H9 (cell line): Measurements from ENCODE around the gene FCAMR. TPM values are rescaled to one million over a fixed set of nuclear protein-coding genes. Genes with fewer than 3 reads are reported as not detected.

Source experiments
- DNase-seq: peaks from one replicate; pipeline ENCODE4 v3.0.0-alpha.2; 2017
- H2AFZ ChIP-seq: one replicate; pipeline ENCODE4 v1.6.1; 2013; ENCODE audit warnings: mild to moderate bottlenecking, low read length, control low read depth, moderate library complexity
- H2AK5ac ChIP-seq: 2 replicates; pipeline ENCODE4 v1.6.1; 2013; ENCODE audit warnings: low read length, control low read depth, mixed read lengths; ENCODE audit not compliant: insufficient read length
- H2BK120ac ChIP-seq: one replicate; pipeline ENCODE4 v1.6.1; 2013; ENCODE audit warnings: low read depth, mild to moderate bottlenecking, low read length, control low read depth, inconsistent platforms; ENCODE audit not compliant: poor library complexity, severe bottlenecking
- H2BK12ac ChIP-seq: 2 replicates; pipeline ENCODE4 v1.6.1; 2013; ENCODE audit warnings: low read length, control low read depth, mixed read lengths, low read depth; ENCODE audit not compliant: insufficient read length
- H2BK15ac ChIP-seq: 2 replicates; pipeline ENCODE4 v1.6.1; 2013; ENCODE audit warnings: low read depth, low read length, control low read depth
- H2BK20ac ChIP-seq: one replicate; pipeline ENCODE4 v1.6.1; 2013; ENCODE audit warnings: low read depth, mild to moderate bottlenecking, low read length, control low read depth, inconsistent platforms; ENCODE audit not compliant: poor library complexity, severe bottlenecking
- H2BK5ac ChIP-seq: 2 replicates; pipeline ENCODE4 v1.6.1; 2013; ENCODE audit warnings: low read length, control low read depth, mixed read lengths; ENCODE audit not compliant: insufficient read length
- H3K14ac ChIP-seq: 2 replicates; pipeline ENCODE4 v1.6.1; 2013; ENCODE audit warnings: low read length, control low read depth; ENCODE audit not compliant: insufficient read depth
- H3K18ac ChIP-seq: 2 replicates; pipeline ENCODE4 v1.6.1; 2013; ENCODE audit warnings: low read depth, mild to moderate bottlenecking, mixed read lengths, low read length, control low read depth; ENCODE audit not compliant: insufficient read length
- H3K23ac ChIP-seq: 2 replicates; pipeline ENCODE4 v1.6.1; 2013; ENCODE audit warnings: low read length, control low read depth, mixed read lengths, low read depth; ENCODE audit not compliant: insufficient read length
- H3K23me2 ChIP-seq: 2 replicates; pipeline ENCODE4 v1.6.1; 2013; ENCODE audit warnings: low read depth, mild to moderate bottlenecking, mixed read lengths, low read length, control low read depth; ENCODE audit not compliant: insufficient read length, poor library complexity, severe bottlenecking
- H3K27ac ChIP-seq: 2 replicates; pipeline ENCODE4 v1.5.1; 2013; ENCODE audit warnings: low read length, control low read depth, mixed read lengths, low read depth; ENCODE audit not compliant: insufficient read length
- H3K27me3 ChIP-seq: 2 replicates; pipeline ENCODE4 v1.6.1; 2013; ENCODE audit warnings: low read length, control low read depth, inconsistent platforms; ENCODE audit not compliant: insufficient read depth
- H3K4ac ChIP-seq: 2 replicates; pipeline ENCODE4 v1.6.1; 2013; ENCODE audit warnings: low read depth, mild to moderate bottlenecking, control low read depth, inconsistent platforms, low read length, moderate library complexity
- H3K4me1 ChIP-seq: 2 replicates; pipeline ENCODE4 v1.6.1; 2013; ENCODE audit warnings: low read length, control low read depth, inconsistent platforms; ENCODE audit not compliant: insufficient read depth
- H3K4me2 ChIP-seq: 2 replicates; pipeline ENCODE4 v1.6.1; 2013; ENCODE audit warnings: low read length, control low read depth, mixed read lengths; ENCODE audit not compliant: insufficient read length, insufficient read depth
- H3K56ac ChIP-seq: 2 replicates; pipeline ENCODE4 v1.6.1; 2013; ENCODE audit warnings: low read depth, mild to moderate bottlenecking, mixed read lengths, low read length, control low read depth; ENCODE audit not compliant: insufficient read length
- H3K79me1 ChIP-seq: 2 replicates; pipeline ENCODE4 v1.6.1; 2013; ENCODE audit warnings: low read depth, mild to moderate bottlenecking, moderate library complexity, low read length, control low read depth, inconsistent platforms; ENCODE audit not compliant: insufficient read depth, poor library complexity, severe bottlenecking
- H3K79me2 ChIP-seq: 2 replicates; pipeline ENCODE4 v1.6.1; 2013; ENCODE audit warnings: low read length, control low read depth, inconsistent platforms; ENCODE audit not compliant: insufficient read depth
- H3K9ac ChIP-seq: 2 replicates; pipeline ENCODE4 v1.6.1; 2013; ENCODE audit warnings: low read length, control low read depth, mixed read lengths; ENCODE audit not compliant: insufficient read length; ENCODE audit errors: extremely low read depth
- H3K9me3 ChIP-seq: one replicate; pipeline ENCODE4 v1.6.1; 2013; ENCODE audit warnings: low read depth, low read length, inconsistent platforms; ENCODE audit not compliant: control insufficient read depth
- H3T11ph ChIP-seq: one replicate; pipeline ENCODE4 v1.6.1; 2013; ENCODE audit warnings: mild to moderate bottlenecking, low read length, control low read depth, inconsistent platforms
- H4K20me1 ChIP-seq: one replicate; pipeline ENCODE4 v1.6.1; 2013; ENCODE audit not compliant: control insufficient read depth, insufficient read length, insufficient read depth
- H4K5ac ChIP-seq: 2 replicates; pipeline ENCODE4 v1.6.1; 2013; ENCODE audit warnings: low read depth, mild to moderate bottlenecking, mixed read lengths, low read length, control low read depth; ENCODE audit not compliant: insufficient read length
- H4K8ac ChIP-seq: replicated peaks from 2 replicates; pipeline ENCODE4 v1.6.1; 2013; ENCODE audit warnings: low read length, control low read depth, mixed read lengths, low read depth; ENCODE audit not compliant: insufficient read length
- H4K91ac ChIP-seq: 2 replicates; pipeline ENCODE4 v1.6.1; 2013; ENCODE audit warnings: low read depth, mild to moderate bottlenecking, moderate library complexity, mixed read lengths, low read length, control low read depth; ENCODE audit not compliant: insufficient read length
- H3K27ac Mint-ChIP-seq, 3 experiments: 2 replicates in 2 of 3; 3 replicates in 1 of 3; pipeline ENCODE4 v1.8.0; 2020 to 2021; ENCODE audit warnings: mixed read lengths in 3 of 3, mild to moderate bottlenecking in 1 of 3, moderate library complexity in 1 of 3
- H3K27me3 Mint-ChIP-seq: 2 replicates; pipeline ENCODE4 v1.8.0; 2021; ENCODE audit warnings: low read depth, mild to moderate bottlenecking, moderate library complexity, mixed read lengths
- H3K36me3 Mint-ChIP-seq, 3 experiments: 2 replicates in 2 of 3; 3 replicates in 1 of 3; pipeline ENCODE4 v1.8.0; 2020 to 2021; ENCODE audit warnings: low read depth in 3 of 3, mixed read lengths in 3 of 3; ENCODE audit not compliant: insufficient read depth in 1 of 3
- H3K4me1 Mint-ChIP-seq, 2 experiments: 2 replicates each; pipeline ENCODE4 v1.8.0; 2020; ENCODE audit warnings: mixed read lengths in 2 of 2
- H3K4me3 Mint-ChIP-seq, 2 experiments: 2 replicates in 1 of 2; 3 replicates in 1 of 2; pipeline ENCODE4 v1.8.0; 2020 to 2021; ENCODE audit warnings: mild to moderate bottlenecking in 2 of 2, mixed read lengths in 2 of 2, moderate library complexity in 1 of 2
- H3K9me3 Mint-ChIP-seq, 2 experiments: 2 replicates in 1 of 2; 3 replicates in 1 of 2; pipeline ENCODE4 v1.8.0; 2020; ENCODE audit warnings: mild to moderate bottlenecking in 2 of 2, mixed read lengths in 2 of 2, moderate library complexity in 1 of 2
- CTCF ChIP-seq: fragments of 200-600 bp; sonication (generic); conservative IDR thresholded peaks from 3 replicates; pipeline ENCODE4 v1.8.0; 2021; ENCODE audit warnings: antibody characterized with exemption, mild to moderate bottlenecking
- WGBS: extraction: QIAGEN DNeasy Blood & Tissue Kit; methylation state at CpG from one replicate; pipeline ENCODE4 v1.1.7; 2013; ENCODE audit warnings: missing lambda C conversion rate, low lambda C conversion rate, mixed read lengths; ENCODE audit not compliant: insufficient read length; ENCODE audit errors: extremely low coverage; 5-methylcytosine and 5-hydroxymethylcytosine counted together
- total RNA-seq: library from RNA; stranded (reverse); gene quantifications from 2 replicates; pipeline ENCODE4 v1.2.1, GENCODE V29; 2021

The FCAMR gene
- total RNA-seq, 1 experiment from 2014 or later = not detected

GRCh38 chr1:206972728-206973127 lies 2.5 kb upstream of the FCAMR start:
- no peaks in the 10 kb centered on the region for H3K4me1 ChIP-seq
- no peak overlapping the region for H3K56ac ChIP-seq
- Mint-ChIP-seq H3K27me3 (peaks cover 20% of the 10 kb centered on the region), H3K9me3 (no peaks in the 10 kb centered on the region), H3K4me3 (no peak overlapping the region), H3K36me3 (no peaks in the 10 kb centered on the region; a peak in 1 of 7 replicates), H3K4me1 (no peaks in the 10 kb centered on the region; a peak in 1 of 4 replicates), H3K27ac (no peak overlapping the region)
- no peak overlapping the region for H2BK15ac ChIP-seq
- H3K9me3 ChIP-seq = no peaks in the 10 kb centered on the region
- H2BK5ac ChIP-seq = no peak overlapping the region
- H2BK12ac ChIP-seq = no peak overlapping the region
- no peak for TF ChIP-seq CTCF
- no peak overlapping the region for H2BK20ac ChIP-seq
- no peak overlapping the region for H2AK5ac ChIP-seq
- no peaks in the 10 kb centered on the region for H3K23me2 ChIP-seq
- no peak overlapping the region for H3K4me2 ChIP-seq
- H4K91ac ChIP-seq = no peak overlapping the region
- H2BK120ac ChIP-seq = no peak overlapping the region
- no peak overlapping the region for H3K18ac ChIP-seq
- no peak overlapping the region for H3T11ph ChIP-seq
- H3K27ac ChIP-seq = no peak overlapping the region
- H4K8ac ChIP-seq = no peak overlapping the region
- H3K27me3 ChIP-seq = no peaks in the 10 kb centered on the region
- no peak for DNase-seq
- H3K4ac ChIP-seq = no peak overlapping the region
- no CpG with 5 or more reads among the region's 2 CpGs for WGBS
- no peak overlapping the region for H3K23ac ChIP-seq
- no peaks in the 10 kb centered on the region for H3K79me1 ChIP-seq
- no peaks in the 10 kb centered on the region for H3K79me2 ChIP-seq
- H3K14ac ChIP-seq = no peak overlapping the region
- no peak overlapping the region for H2AFZ ChIP-seq
- no peaks in the 10 kb centered on the region for H4K20me1 ChIP-seq
- H3K9ac ChIP-seq = no peak overlapping the region
- no peak overlapping the region for H4K5ac ChIP-seq
